Naive B cell (primary cell): Measurements from ENCODE around the gene MTHFD2L. TPM values are rescaled to one million over a fixed set of nuclear protein-coding genes. Genes with fewer than 3 reads are reported as not detected.
"Not testable (repeated sequence)": the region's sequence is repeated elsewhere in the genome, so short reads cannot be mapped to it uniquely, and the experiment has no call there.

Source experiments
- ATAC-seq, 2 donors: fragments of 150-1000 bp; cut with Tn5 transposase; 2 replicates each; pipeline ENCODE4 v1.10.0; 2021; ENCODE audit warnings: low read depth in 2 of 2, mild to moderate bottlenecking in 2 of 2, moderate library complexity in 2 of 2
- DNase-seq: peaks from one replicate; pipeline ENCODE4 v3.0.0; 2022
- H3K27ac Mint-ChIP-seq, 6 donors: one replicate each; pipeline ENCODE4 v1.8.0; 2020 to 2022; ENCODE audit warnings: mild to moderate bottlenecking in 6 of 6, mixed read lengths in 6 of 6, moderate library complexity in 5 of 6, inconsistent platforms in 2 of 6
- H3K27me3 Mint-ChIP-seq, 3 donors: one replicate each; pipeline ENCODE4 v1.8.0; 2021 to 2022; ENCODE audit warnings: mixed read lengths in 3 of 3, mild to moderate bottlenecking in 1 of 3
- H3K36me3 Mint-ChIP-seq, 2 donors: one replicate each; pipeline ENCODE4 v1.8.0; 2020 to 2022; ENCODE audit warnings: mixed read lengths in 2 of 2, inconsistent platforms in 1 of 2, mild to moderate bottlenecking in 1 of 2
- H3K4me1 Mint-ChIP-seq, 3 donors: one replicate each; pipeline ENCODE4 v1.8.0; 2020 to 2022; ENCODE audit warnings: mixed read lengths in 3 of 3, inconsistent platforms in 1 of 3, mild to moderate bottlenecking in 1 of 3, moderate library complexity in 1 of 3
- H3K4me3 Mint-ChIP-seq, 8 donors: one replicate each; pipeline ENCODE4 v1.8.0; 2020 to 2022; ENCODE audit warnings: mild to moderate bottlenecking in 8 of 8, mixed read lengths in 8 of 8, moderate library complexity in 8 of 8, inconsistent platforms in 2 of 8
- H3K9me3 Mint-ChIP-seq, 7 donors: one replicate each; pipeline ENCODE4 v1.8.0; 2020 to 2022; ENCODE audit warnings: mixed read lengths in 7 of 7, mild to moderate bottlenecking in 5 of 7, inconsistent platforms in 2 of 7, moderate library complexity in 1 of 7
- polyA plus RNA-seq, 6 donors: library from polyadenylated mRNA; unstranded; fragments of 300-500 nt; fragmentation: Illumina TruSeq; gene quantifications; one replicate each; pipeline ENCODE4 v1.2.3, GENCODE V29; 2021; ENCODE audit warnings: low read depth in 6 of 6

Gene MTHFD2L
- polyA plus RNA-seq, 6 donors from 2014 or later: 6.6 to 19.6 (median 8.1) TPM

DNA sequence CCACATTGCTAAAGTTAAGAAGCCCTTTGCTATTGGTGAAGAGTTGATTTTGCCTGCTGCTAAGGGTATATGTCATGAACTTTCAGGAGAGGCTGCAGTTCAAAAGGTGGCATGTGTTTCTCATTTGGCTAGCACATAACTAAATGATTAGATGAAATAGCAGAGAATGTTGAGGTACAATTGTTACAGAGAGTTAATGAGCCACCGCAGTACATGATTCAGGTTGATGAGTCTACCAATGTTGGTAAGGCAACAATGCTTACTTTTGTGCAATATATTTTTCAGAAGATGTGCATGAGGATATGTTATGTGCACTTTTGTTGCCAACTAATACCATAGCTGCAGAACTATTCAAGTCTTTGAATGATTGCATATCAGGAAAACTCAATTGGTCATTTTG is 37.8 kb upstream of the MTHFD2L start:
- ATAC-seq (no peak), DNase-seq (no peak)
- Mint-ChIP-seq H3K9me3 (peaks cover 0 to 7% (median 3%) of the 10 kb centered on the region in 7 donors), H3K36me3 (no peaks in the 10 kb centered on the region), H3K4me3 (no peak overlapping the region), H3K27me3 (peaks cover 0 to 3% (median 0%) of the 10 kb centered on the region in 3 donors), H3K4me1 (peaks cover 0 to 4% (median 0%) of the 10 kb centered on the region in 3 donors), H3K27ac (no peak overlapping the region)

GRCh38 chr4:74121643-74122579 is 36.0 kb upstream of the MTHFD2L start:
- H3K4me1 Mint-ChIP-seq: peaks cover 0 to 4% (median 0%) of the 10 kb centered on the region in 3 donors
- H3K4me3 Mint-ChIP-seq: no peak overlapping the region
- ATAC-seq: no peak
- peaks cover 0 to 7% (median 3%) of the 10 kb centered on the region in 7 donors for H3K9me3 Mint-ChIP-seq
- DNase-seq: no peak
- H3K36me3 Mint-ChIP-seq: no peaks in the 10 kb centered on the region
- H3K27ac Mint-ChIP-seq: no peak overlapping the region
- peaks cover 0 to under 1% (median under 1%) of the 10 kb centered on the region in 3 donors for H3K27me3 Mint-ChIP-seq

DNA sequence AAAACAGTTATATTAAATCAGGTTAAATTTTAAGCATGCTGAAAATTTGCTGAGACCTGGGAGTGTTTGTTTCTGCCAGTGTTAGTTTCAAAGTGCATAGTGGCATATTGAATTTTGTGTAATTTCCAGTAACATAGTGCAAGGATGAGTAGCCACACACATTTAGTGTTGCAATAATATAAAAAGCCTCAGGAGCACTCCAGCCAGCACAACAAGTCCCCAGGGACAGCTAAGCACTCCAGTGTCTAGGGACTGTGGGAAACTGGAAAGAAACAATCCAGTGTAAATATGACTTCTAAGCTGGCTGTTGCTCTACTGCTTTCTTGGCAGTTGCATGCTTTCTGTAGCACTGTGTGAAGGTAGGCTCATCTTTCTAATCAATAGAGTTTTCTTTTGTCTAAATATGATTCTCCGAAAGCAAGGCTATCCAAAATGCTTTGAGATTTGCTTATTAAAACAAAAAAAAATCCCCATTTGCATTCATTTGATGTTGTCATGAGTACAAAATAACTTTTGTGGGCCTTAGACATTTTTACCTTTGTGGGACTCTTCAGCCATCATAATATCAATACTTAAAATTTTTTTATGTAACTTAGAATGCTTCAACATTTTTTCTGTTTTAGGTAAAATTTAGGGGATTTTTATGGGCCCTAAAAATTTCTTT is 34.7 kb upstream of the MTHFD2L start:
- peaks cover 5 to 14% (median 14%) of the 10 kb centered on the region in 3 donors for H3K27me3 Mint-ChIP-seq
- peaks cover 0 to 7% (median 3%) of the 10 kb centered on the region in 7 donors for H3K9me3 Mint-ChIP-seq
- H3K27ac Mint-ChIP-seq: no peak overlapping the region
- H3K4me1 Mint-ChIP-seq: peaks cover 0 to 4% (median 0%) of the 10 kb centered on the region in 3 donors
- no peak overlapping the region for H3K4me3 Mint-ChIP-seq
- no peak for ATAC-seq
- no peak for DNase-seq
- H3K36me3 Mint-ChIP-seq: no peaks in the 10 kb centered on the region

DNA sequence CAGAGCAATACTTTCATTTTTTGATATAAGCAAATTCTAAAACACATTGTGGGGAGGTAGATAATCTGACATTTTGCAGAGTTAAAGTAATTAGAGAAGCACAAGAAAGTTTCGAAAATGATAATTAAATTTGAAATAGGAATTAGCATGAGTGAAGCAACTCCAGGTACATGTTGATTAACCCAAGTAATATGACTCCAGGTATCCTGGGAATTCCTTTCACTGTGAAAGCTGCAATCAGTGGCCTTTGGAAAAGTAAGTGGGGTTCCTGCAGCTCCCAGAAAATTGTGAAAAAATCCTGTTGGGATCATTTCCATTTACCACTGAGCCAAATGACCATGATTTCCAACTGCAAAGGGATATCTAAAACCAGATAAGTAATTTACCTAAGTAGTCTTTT is 32.9 kb upstream of the MTHFD2L start:
- Mint-ChIP-seq H3K27ac (no peak overlapping the region), H3K4me3 (no peak overlapping the region), H3K27me3 (peaks cover 8 to 27% (median 14%) of the 10 kb centered on the region in 3 donors), H3K36me3 (no peaks in the 10 kb centered on the region), H3K4me1 (no peaks in the 10 kb centered on the region), H3K9me3 (peaks cover 0 to 13% (median 4%) of the 10 kb centered on the region in 7 donors)
- DNase-seq (no peak), ATAC-seq (no peak)

- Mint-ChIP-seq H3K36me3 (no peaks in the 10 kb centered on the region), H3K9me3 (peaks cover 0 to 14% (median 2%) of the 10 kb centered on the region in 7 donors), H3K27me3 (peaks cover 8 to 27% (median 14%) of the 10 kb centered on the region in 3 donors), H3K4me1 (no peaks in the 10 kb centered on the region), H3K27ac (no peak overlapping the region), H3K4me3 (no peak overlapping the region)
- DNase-seq (no peak), ATAC-seq (no peak)
These were observed 30.2 kb upstream of the MTHFD2L start for GRCh38 chr4:74127745-74128144.

DNA sequence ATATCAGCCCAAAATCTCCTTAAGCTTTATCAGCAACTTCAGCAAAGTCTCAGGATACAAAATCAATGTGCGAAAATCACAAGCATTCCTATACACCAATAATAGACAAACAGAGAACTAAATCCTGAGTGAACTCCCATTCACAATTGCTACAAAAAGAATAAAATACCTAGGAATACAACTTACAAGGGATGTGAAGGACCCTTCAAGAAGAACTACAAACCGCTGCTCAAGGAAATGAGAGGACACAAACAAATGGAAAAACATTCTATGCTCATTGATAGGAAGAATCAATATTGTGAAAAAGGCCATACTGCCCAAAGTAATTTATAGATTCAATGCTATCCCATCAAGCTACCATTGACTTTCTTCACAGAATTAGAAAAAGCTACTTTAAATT is 27.1 kb upstream of the MTHFD2L start:
- Mint-ChIP-seq H3K9me3 (peaks cover 0 to 15% (median 4%) of the 10 kb centered on the region in 7 donors), H3K27me3 (peaks cover 8 to 27% (median 25%) of the 10 kb centered on the region in 3 donors)
- H3K36me3 Mint-ChIP-seq, ATAC-seq, H3K27ac Mint-ChIP-seq, H3K4me1 Mint-ChIP-seq, DNase-seq, H3K4me3 Mint-ChIP-seq: not testable (repeated sequence)

GRCh38 chr4:74132188-74132587 is 25.7 kb upstream of the MTHFD2L start:
- H3K9me3 Mint-ChIP-seq: peaks cover 0 to 25% (median 8%) of the 10 kb centered on the region in 7 donors
- not testable (repeated sequence) for DNase-seq

GRCh38 chr4:74132944-74133343 is 25.0 kb upstream of the MTHFD2L start:
- Mint-ChIP-seq H3K4me3 (no peak overlapping the region), H3K27me3 (peaks cover 11 to 32% (median 23%) of the 10 kb centered on the region in 3 donors), H3K9me3 (peaks cover 0 to 25% (median 8%) of the 10 kb centered on the region in 7 donors), H3K27ac (no peak overlapping the region), H3K36me3 (no peaks in the 10 kb centered on the region), H3K4me1 (no peaks in the 10 kb centered on the region)
- DNase-seq (no peak), ATAC-seq (no peak)

More at GRCh38 chr4:74132188-74132587, 25.7 kb upstream of the MTHFD2L start:
- H3K4me3 Mint-ChIP-seq, H3K4me1 Mint-ChIP-seq, ATAC-seq, H3K36me3 Mint-ChIP-seq: not testable (repeated sequence)
- peaks cover 11 to 36% (median 30%) of the 10 kb centered on the region in 3 donors for H3K27me3 Mint-ChIP-seq
- peak overlapping the region in 1 of 6 donors; percentile 79 for H3K27ac Mint-ChIP-seq

GRCh38 chr4:74133786-74134499 is 24.0 kb upstream of the MTHFD2L start:
- ATAC-seq (no peak), DNase-seq (peak; percentile 25)
- no peaks in the 10 kb centered on the region for H3K36me3 Mint-ChIP-seq
- peaks cover 16 to 31% (median 20%) of the 10 kb centered on the region in 3 donors for H3K27me3 Mint-ChIP-seq
- peaks cover 0 to 25% (median 8%) of the 10 kb centered on the region in 7 donors for H3K9me3 Mint-ChIP-seq
- no peak overlapping the region for H3K4me3 Mint-ChIP-seq
- no peaks in the 10 kb centered on the region for H3K4me1 Mint-ChIP-seq
- H3K27ac Mint-ChIP-seq: no peak overlapping the region

DNA sequence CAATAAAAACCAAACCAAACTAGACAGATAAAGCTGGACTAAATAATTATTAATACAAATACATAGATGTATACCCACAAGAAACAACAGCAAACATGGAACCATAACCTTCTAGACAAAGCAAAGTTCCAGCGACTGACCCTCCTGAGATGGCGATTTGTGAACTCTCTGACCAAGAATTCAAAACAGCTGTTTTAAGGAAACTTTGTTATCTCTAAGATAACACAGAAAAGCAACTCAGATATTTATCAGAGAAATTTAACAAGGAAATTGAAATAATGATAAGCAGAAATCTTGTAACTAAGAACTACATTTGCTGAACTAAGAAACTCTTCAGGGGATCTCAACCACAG is 23.4 kb upstream of the MTHFD2L start:
- no peaks in the 10 kb centered on the region for H3K36me3 Mint-ChIP-seq
- ATAC-seq (no peak), DNase-seq (no peak)
- no peak overlapping the region for H3K4me3 Mint-ChIP-seq
- H3K4me1 Mint-ChIP-seq: no peaks in the 10 kb centered on the region
- peaks cover 0 to 25% (median 6%) of the 10 kb centered on the region in 7 donors for H3K9me3 Mint-ChIP-seq
- peak overlapping the region in 1 of 6 donors; percentile 34 for H3K27ac Mint-ChIP-seq
- peaks cover 13 to 26% (median 20%) of the 10 kb centered on the region in 3 donors for H3K27me3 Mint-ChIP-seq

GRCh38 chr4:74146581-74147129 is 11.3 kb upstream of the MTHFD2L start:
- Mint-ChIP-seq H3K27ac (no peak overlapping the region), H3K27me3 (peaks cover 26 to 47% (median 46%) of the 10 kb centered on the region in 3 donors), H3K36me3 (peaks cover 5 to 11% of the 10 kb centered on the region in 2 donors), H3K9me3 (peaks cover 6 to 19% (median 13%) of the 10 kb centered on the region in 7 donors), H3K4me1 (no peaks in the 10 kb centered on the region), H3K4me3 (no peak overlapping the region)
- no peak for ATAC-seq
- DNase-seq: no peak

- Mint-ChIP-seq H3K9me3 (peaks cover 6 to 19% (median 13%) of the 10 kb centered on the region in 7 donors), H3K27me3 (peaks cover 21 to 40% (median 40%) of the 10 kb centered on the region in 3 donors), H3K4me1 (no peaks in the 10 kb centered on the region), H3K36me3 (peaks cover 5 to 11% of the 10 kb centered on the region in 2 donors), H3K27ac (no peak overlapping the region), H3K4me3 (no peak overlapping the region)
- no peak for DNase-seq
- ATAC-seq: no peak
These were observed 9.7 kb upstream of the MTHFD2L start for GRCh38 chr4:74148205-74148604.

DNA sequence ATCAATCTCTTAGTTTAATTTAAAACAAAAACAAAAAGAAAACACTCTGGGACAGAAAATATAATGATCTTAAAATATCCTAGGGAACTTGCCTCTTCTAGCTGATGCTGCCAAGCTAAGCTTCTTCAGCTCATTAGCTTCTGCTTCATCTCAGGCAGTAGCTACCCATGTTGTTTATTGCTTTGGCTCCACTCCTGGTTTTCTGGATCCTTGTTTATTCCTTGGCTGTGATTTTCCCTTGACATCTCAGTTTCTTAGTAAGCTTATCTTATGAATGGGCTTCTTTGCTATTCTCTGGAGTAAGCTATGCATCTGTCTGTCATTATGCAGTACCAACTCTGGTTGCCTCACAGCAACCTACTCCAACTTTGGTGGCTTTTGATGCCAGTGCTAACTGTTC is 5.1 kb upstream of the MTHFD2L start:
- Mint-ChIP-seq H3K9me3 (peaks cover 0 to 2% (median 0%) of the 10 kb centered on the region in 7 donors), H3K4me3 (no peak overlapping the region), H3K27me3 (peaks cover 4 to 17% (median 13%) of the 10 kb centered on the region in 3 donors), H3K27ac (no peak overlapping the region), H3K36me3 (peaks cover 0 to 5% of the 10 kb centered on the region in 2 donors), H3K4me1 (peaks cover 0 to 8% (median 0%) of the 10 kb centered on the region in 3 donors)
- no peak for DNase-seq
- no peak for ATAC-seq
